GM12891 (cell line): ENCODE results near the gene TEDC1.

Experiments used
- DNase-seq: peaks from one replicate; pipeline ENCODE4 v3.0.0; 2011; ENCODE audit warnings: low spot score; ENCODE audit not compliant: insufficient read length
- FAIRE-seq: peaks from 2 replicates; lab custom pipeline; 2011; peaks lifted over from hg19 to GRCh38; lab: Jason Lieb, UNC
- PAX5 ChIP-seq: IDR thresholded peaks from 2 replicates; pipeline ENCODE4 v1.6.1; 2011; ENCODE audit warnings: low read length, moderate library complexity, mild to moderate bottlenecking; ENCODE audit not compliant: insufficient read depth, severe bottlenecking
- POLR2A ChIP-seq: IDR thresholded peaks from 2 replicates; pipeline ENCODE4 v1.6.1; 2011; ENCODE audit warnings: low read depth, low read length, control low read depth
- POLR2AphosphoS5 ChIP-seq: IDR thresholded peaks from 2 replicates; pipeline ENCODE4 v1.6.1; 2011; ENCODE audit warnings: low read depth, low read length, control low read depth
- POU2F2 ChIP-seq: IDR thresholded peaks from 2 replicates; pipeline ENCODE4 v1.6.1; 2011; ENCODE audit warnings: low read depth, mild to moderate bottlenecking, control low read depth, low read length, moderate library complexity
- SPI1 ChIP-seq: IDR thresholded peaks from 2 replicates; pipeline ENCODE4 v1.6.1; 2011; ENCODE audit warnings: low read depth, low read length, control low read depth
- TAF1 ChIP-seq: IDR thresholded peaks from 2 replicates; pipeline ENCODE4 v1.6.1; 2011; ENCODE audit warnings: low read depth, low read length, control low read depth

Gene TEDC1

DNA sequence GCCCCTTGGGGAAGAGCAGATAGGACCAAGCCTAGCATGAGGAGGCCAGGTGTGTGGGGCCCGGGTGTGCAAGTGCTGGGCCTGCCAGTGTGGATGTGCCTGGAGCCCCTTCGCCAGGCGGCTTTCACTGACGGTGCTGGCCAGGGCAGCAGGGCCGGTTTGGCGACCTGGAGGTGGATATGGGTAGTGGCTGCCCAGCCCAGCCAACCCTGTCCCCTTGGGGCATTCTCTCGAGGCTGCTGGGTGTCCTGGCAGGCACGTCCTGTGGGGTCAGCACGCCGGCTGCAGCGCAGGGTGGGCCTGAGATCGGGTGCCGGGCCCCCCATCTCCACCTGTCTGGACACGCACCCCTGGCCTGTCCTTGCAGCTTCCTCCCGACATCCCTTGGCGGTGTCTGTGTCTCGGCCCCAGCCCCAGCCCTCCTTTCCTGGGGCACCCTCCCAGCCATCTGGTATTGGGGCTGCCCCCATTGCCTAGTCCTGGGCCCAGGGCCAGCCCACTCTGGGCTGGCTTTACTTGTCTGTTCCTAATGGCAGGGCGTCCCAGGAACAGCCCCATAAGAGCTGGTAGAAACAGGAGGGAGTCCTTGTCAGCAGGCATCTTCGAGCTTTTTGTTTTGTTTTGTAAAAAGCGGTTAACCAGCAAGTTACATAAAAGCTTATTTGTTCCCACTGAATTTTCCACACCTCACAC, 23.7 kb upstream of the TEDC1 start:
- DNase-seq (no peak), FAIRE-seq (no peak)
- no peak for TF ChIP-seq SPI1
- TF ChIP-seq POLR2AphosphoS5, result no peak
- TF ChIP-seq POLR2A, result no peak
- no peak for TF ChIP-seq PAX5
- no peak for TF ChIP-seq POU2F2
- TF ChIP-seq TAF1, result no peak

- FAIRE-seq (no peak), DNase-seq (no peak)
- no peak for TF ChIP-seq POLR2AphosphoS5
- TF ChIP-seq PAX5, result no peak
- TF ChIP-seq POLR2A, result no peak
- TF ChIP-seq SPI1, result no peak
- no peak for TF ChIP-seq POU2F2
- no peak for TF ChIP-seq TAF1
Measured at GRCh38 chr14:105467942-105468471, 23.0 kb upstream of the TEDC1 start.

- FAIRE-seq, result no peak
- no peak for TF ChIP-seq POU2F2
- TF ChIP-seq PAX5, result no peak
- TF ChIP-seq SPI1, result no peak
- TF ChIP-seq TAF1, result no peak
- no peak for TF ChIP-seq POLR2A
- no peak for TF ChIP-seq POLR2AphosphoS5
- no peak for DNase-seq
Measured at GRCh38 chr14:105468621-105469241, 22.3 kb upstream of the TEDC1 start.

- DNase-seq (no peak), FAIRE-seq (no peak)
- TF ChIP-seq POLR2A, result no peak
- TF ChIP-seq POU2F2, result no peak
- no peak for TF ChIP-seq PAX5
- no peak for TF ChIP-seq POLR2AphosphoS5
- no peak for TF ChIP-seq TAF1
- no peak for TF ChIP-seq SPI1
Measured at GRCh38 chr14:105469456-105470349, 21.3 kb upstream of the TEDC1 start.

GRCh38 chr14:105470350-105471296, 20.4 kb upstream of the TEDC1 start:
- no peak for TF ChIP-seq SPI1
- no peak for TF ChIP-seq POLR2A
- TF ChIP-seq POU2F2, result no peak
- TF ChIP-seq TAF1, result no peak
- no peak for TF ChIP-seq POLR2AphosphoS5
- no peak for TF ChIP-seq PAX5
- FAIRE-seq, result no peak
- DNase-seq, result no peak

DNA sequence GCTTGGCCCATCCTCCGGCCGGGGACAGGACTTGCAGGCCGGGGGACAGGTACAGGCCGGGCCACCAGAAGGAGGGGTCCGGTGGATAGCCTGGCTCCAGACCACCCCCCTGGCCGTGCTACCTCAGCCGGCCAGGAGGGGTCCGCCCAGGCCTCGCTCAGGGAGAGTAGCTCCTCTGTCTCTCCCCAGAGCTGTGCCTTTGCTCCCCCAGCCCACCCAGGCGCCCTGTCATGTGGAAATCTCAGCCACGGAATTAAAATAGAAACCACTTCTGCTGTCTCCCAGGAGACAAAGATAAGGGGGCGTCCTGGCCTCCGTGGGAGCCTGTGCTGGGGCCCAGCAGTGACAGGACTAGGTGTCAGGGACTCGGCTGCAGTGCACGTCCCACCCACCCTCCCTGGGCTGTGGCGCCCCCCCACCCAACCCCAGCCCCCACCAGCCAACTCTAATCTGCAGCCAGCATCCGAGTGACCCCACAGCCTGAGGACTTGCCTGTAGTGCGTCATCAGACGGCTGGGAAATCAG, 19.7 kb upstream of the TEDC1 start:
- DNase-seq (no peak), FAIRE-seq (no peak)
- no peak for TF ChIP-seq SPI1
- TF ChIP-seq POLR2AphosphoS5, result no peak
- TF ChIP-seq POU2F2, result no peak
- no peak for TF ChIP-seq POLR2A
- no peak for TF ChIP-seq PAX5
- no peak for TF ChIP-seq TAF1

- DNase-seq (no peak), FAIRE-seq (no peak)
- TF ChIP-seq TAF1 (no peak), POLR2AphosphoS5 (no peak), PAX5 (no peak), SPI1 (no peak), POU2F2 (no peak), POLR2A (no peak)
Measured at GRCh38 chr14:105471823-105472485, 19.1 kb upstream of the TEDC1 start.
